SH-SY5Y (cell line): ENCODE measurements around the gene KIRREL1.

Experiments used
- GATA2 ChIP-seq: IDR thresholded peaks from 2 replicates; pipeline ENCODE4 v1.6.1; 2011; ENCODE audit warnings: mild to moderate bottlenecking, low read depth, low read length
- GATA3 ChIP-seq: IDR thresholded peaks from 2 replicates; pipeline ENCODE4 v1.6.1; 2011; ENCODE audit warnings: low read depth, mild to moderate bottlenecking, low read length, moderate library complexity

GRCh38 chr1:157956732-157957131, 36.7 kb upstream of the KIRREL1 start:
- TF ChIP-seq GATA3: no peak
- TF ChIP-seq GATA2: no peak
